T-helper 2 cell (primary cell): ENCODE results near the gene ABTB2.

Experiments
- DNase-seq, 5 experiments: peaks; one replicate each; pipeline versions ENCODE4 v3.0.0 to v3.0.0-alpha.2; 2012 to 2022

The ABTB2 gene

GRCh38 chr11:34162493-34162820, 195.4 kb downstream of the ABTB2 start:
- no peak for DNase-seq

- DNase-seq: peak in 3 of 5 experiments; percentile 12 to 44 (median 42)
Measured at GRCh38 chr11:34161812-34162492, 195.9 kb downstream of the ABTB2 start.

DNA sequence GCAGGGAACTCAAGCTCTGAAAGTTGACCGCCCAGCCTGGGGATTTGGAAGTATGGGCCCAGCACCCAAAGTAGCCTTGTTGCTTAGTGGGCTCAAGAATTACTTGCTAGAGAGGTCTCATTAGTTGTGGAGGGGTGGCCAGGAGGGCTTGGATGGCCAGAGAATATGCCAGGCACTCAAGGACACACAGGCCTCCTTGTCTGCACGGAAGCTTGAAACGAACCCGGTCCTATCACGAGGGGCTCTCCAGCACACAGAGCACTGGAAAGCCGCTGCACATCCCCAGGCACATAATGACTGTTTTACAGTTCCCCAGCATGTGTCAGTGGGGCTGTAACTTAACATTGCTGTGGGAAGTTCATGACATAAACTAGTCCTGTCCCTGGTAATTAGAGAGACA, 196.4 kb downstream of the ABTB2 start:
- no peak for DNase-seq

DNA sequence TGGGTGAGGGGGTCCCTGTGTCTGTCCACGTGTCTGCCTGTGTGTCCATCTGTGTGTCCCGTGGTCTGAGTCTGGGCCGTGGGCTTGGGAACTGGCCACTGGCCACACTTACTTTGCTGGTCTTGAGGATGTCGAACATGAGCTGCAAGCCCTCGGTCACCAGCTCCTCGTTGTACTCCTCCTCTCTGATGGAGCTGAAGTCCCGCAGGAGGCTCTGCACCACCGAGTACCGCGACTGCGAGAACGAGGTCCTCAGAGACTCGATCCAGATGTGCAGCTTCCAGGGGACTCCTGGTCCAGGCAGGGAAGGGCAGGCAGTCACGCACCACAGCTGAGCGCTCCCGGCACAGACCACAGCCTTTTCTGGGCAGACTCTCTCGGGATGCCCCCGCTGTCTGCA, 197.0 kb downstream of the ABTB2 start:
- DNase-seq: no peak

DNA sequence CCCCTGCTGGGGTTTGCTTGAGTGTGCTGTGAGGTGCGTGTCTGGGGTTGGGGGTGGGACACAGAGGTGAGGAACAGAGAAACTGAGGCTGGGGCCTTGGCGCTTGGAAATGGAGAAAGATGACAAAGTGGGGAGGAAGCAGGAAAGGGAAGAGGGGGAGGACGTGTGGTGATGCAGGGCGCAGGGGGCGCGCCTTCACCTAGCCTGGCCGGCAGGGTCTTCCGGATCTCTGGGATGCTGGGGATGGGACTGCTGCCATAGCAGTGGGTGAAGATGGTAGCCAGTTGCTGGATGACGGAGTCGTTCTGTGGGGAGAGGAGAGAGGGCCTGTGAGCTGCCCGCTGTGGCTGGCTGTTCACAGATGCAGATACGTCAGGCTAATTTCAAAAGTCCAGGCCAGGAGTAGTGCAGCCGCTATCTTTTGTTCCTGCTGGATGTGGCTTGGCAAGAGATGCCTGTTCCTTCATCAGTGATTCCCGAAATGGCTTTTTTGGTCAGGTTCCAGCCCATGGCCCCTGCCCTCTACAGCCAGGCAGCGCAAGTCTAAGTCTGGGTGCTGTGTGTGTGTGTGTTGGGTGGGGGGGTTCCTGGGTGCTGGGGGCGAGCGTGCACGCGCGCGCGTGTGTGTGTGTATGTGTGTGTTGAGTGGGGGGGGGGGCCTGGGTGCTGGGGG, 197.6 kb downstream of the ABTB2 start:
- no peak for DNase-seq

GRCh38 chr11:34158661-34159060, 199.1 kb downstream of the ABTB2 start:
- peak in 1 of 5 experiments; percentile 15 for DNase-seq

DNA sequence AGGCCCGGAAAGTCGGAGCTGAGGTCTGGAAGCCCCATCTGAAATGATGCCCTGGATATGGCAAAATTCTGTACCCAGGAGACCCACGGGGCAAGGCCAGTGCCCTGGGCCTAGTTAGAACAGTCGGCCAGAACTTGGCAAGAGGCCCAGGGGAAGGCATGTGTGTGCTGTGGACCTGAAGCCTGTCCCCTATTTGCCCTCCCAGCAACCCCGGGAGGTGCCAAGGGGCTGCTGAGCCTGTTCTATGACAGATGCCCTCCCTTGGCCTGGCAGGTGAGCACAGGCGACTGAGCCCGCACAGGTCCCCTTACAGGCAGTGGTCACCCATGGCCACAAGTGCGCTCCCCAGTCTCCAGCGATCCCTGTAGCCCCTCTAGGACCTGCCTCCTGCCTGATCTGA, 200.6 kb downstream of the ABTB2 start:
- no peak for DNase-seq

DNA sequence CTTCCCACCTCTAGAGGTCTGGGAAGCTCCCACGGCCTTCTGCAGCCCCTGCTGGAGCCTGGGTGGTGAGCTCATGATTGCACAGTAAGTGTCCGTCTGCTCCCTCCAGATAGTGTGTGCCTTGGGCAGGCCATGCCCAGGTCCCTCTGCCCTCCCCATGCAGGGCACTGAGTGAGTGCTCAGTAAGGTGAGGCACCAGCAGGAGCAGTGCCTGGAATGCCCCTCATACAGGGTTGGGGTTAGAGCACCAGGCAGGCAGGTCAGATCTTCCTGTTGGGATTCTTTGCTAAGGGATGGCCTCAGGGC, 202.1 kb downstream of the ABTB2 start:
- DNase-seq: no peak

DNA sequence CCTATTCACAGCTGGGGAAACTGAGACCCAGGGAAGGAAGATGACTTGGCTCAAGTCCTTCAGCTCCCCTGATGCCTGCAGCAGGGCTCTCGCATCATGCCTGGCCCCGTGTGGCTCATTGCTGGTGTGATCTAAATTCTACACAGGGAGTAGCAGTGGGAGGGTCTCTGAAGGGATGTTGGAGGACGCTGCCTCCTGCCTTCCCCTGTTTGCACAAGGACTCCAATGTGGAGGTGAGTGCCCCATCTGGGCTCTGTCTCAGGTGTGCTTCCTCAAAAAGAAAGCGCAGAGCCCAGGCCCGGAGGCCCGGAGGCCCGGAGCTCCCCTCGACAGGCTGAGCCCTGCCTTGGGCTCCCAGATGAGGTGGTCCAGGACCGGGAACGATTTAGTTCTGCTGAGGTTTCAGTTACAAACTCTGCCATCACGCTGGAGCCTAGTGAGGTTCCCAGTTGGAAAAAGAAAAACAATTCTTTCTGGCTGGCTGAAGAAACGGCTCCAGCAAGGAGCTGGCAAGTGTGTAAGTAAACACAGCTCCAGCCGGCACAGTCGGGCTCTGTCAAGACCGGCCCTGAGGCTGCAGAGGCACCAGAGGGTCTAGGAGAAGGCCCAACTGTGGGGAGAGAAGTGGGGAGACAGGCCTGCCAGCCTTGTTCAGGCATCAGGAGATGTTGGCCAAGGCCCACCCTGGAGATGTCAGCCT, 202.6 kb downstream of the ABTB2 start:
- no peak for DNase-seq

- no peak for DNase-seq
Measured at GRCh38 chr11:34154059-34154875, 203.5 kb downstream of the ABTB2 start.

GRCh38 chr11:34151916-34152845, 205.6 kb downstream of the ABTB2 start:
- DNase-seq: no peak

GRCh38 chr11:34151166-34151565, 206.6 kb downstream of the ABTB2 start:
- no peak for DNase-seq

DNA sequence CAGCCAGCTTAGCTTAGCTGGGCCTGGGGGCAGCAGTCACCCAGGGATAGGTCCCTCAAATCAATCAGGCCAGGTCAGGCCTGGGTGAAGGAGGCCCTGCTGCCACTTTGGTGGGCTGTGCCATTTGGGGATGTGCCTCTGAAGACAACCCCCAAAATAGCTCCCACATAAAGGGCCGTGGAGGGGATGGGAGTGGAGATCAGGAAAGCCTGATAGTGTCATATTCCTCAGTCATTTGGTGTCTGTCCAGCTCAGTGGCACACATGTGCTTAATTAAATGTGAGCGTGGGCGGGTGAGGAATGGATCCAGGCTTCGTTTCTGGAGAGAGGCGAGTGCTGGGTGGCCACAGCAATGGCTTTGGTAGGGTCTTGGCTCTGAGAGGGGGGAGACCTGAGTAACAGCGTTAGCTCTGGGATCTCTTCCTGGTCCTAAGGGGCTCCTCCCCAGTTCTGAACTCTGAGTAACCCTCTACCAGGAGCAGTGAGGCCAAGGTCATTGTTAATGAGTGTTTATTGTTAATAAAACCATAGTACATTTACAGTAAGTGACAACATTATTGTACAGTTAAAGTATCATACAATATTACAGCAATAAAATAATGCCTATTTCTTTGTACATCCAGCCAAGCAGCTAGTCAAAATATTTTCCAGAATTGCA, 207.2 kb downstream of the ABTB2 start:
- DNase-seq: no peak

DNA sequence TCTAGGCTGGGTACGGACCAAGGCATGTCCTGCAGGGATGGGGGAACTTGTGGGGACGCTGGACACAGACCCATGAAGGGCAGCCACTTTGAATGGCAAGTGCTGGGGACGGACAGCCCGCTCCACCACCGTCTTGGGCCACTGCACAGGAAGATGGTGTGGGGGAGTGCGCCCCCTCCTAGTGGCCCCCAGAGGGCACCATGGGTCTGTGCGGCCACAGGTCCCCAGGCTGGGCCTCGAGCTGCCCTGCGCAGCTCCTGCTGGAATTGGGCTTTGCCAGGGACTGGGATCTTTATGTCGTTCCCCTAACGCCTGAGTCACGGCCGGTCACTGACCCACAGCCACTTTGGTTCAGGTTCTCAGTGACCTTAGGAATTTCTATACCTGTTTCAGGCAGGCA, 208.0 kb downstream of the ABTB2 start:
- no peak for DNase-seq

DNA sequence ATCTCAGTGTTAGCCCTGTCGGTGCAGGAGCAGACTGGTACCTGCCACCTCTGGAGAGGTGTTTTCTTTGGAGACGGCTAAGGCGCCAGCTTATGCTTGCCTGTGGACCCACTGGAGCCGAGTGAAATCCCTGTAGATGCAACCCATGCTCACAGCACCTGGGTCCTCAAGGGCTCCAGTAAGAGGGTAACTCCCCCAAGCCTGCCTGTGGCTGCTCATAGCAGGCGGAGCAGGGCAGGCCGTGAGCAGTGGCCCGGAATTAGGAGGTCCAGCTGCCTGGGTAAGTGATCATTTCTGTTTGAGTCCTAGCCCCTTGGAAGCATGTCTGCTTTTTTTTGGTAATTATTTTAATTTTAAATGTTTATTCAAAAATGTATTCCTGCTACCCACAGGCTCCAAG, 208.5 kb downstream of the ABTB2 start:
- no peak for DNase-seq

DNA sequence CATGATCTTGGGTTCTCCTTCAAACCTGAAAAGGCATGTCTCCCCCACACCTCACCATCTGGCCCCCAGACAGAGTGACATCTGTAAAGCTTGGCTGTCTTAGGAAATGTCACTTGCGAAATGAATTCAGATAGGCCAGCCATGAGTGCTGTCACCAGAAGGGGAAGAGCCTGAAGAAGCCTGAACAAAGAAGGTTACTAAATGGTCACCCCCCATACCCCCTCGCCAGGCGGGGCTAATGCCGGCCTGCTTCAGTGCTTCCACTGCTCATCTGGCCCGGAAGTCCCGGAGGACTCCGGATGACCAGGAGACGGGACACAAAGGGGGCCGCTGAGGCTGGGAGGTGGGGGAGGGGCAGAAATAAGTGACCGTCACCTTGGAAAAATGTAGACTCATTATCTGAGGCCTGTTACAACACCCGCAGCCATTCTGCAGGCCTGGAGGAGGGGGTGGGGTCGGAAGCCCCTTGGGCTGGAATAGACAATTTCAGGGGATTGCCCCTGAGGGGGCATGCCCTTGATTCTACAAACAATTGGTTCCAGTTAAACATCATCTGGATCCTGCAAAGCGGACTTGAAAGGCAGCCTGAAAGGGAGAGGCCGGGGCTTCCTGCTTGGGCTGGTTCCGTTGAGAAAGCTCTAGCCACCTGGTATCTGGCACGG, 209.2 kb downstream of the ABTB2 start:
- DNase-seq: no peak

- DNase-seq: no peak
Measured at GRCh38 chr11:34147581-34147980, 210.2 kb downstream of the ABTB2 start.

- no peak for DNase-seq
Measured at GRCh38 chr11:34146866-34147265, 210.9 kb downstream of the ABTB2 start.

- DNase-seq: no peak
Measured at GRCh38 chr11:34146411-34146810, 211.4 kb downstream of the ABTB2 start.

DNA sequence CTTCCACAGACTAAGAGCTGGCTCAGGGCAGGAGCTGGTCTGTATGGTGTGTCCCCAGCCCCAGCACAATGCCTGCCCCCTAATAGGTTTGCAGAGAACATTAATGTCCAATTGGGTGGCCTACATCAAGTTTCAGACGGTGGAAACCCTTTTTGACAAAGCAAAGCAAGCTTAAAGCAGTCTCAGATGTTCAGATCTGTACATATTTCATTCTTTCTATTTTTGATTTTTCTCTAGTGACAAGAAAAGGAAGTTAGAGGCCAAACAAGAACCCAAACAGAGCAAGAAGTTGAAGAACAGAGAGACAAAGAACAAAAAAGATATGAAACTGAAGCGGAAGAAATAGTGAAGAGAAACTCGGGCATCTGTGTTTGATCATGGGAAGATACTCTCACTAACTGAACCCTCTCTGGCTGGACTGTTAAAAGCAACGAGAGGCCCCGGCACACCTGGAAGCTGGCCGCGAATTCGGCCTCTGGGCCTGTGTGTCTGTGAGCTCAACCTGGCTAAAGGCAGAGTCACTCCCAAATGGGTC, 211.9 kb downstream of the ABTB2 start:
- DNase-seq: no peak

DNA sequence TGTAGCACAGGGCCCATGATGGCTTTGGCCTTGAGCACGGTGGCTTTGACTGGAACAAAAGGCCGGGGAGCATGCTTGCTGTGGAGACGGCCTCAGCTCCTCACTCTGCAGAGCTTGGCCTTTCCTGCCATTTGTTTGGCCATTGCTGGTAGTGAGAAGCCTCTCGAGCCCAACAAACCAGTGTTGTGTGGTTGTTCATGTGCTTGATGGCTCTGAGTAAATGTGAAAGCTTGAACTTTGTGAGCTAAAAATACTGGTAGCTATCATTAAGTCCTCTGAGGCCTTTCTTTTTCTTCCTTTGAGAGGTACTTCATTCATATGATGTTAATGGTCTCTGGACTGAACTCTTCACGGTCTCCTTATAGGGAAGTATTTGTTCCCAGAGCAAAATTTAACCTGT, 212.7 kb downstream of the ABTB2 start:
- no peak for DNase-seq
